Keratinocyte (primary cell): ENCODE measurements around the gene TOX3. TPM values are rescaled to one million over a fixed set of nuclear protein-coding genes. Genes with fewer than 3 reads are reported as not detected.

Source experiments
- DNase-seq: peaks from one replicate; pipeline ENCODE4 v3.0.0-alpha.2; 2011; ENCODE audit warnings: low read depth, missing footprints, low spot score
- FAIRE-seq: peaks from 2 replicates; lab custom pipeline; 2011; peaks lifted over from hg19 to GRCh38; lab: Jason Lieb, UNC
- H2AFZ ChIP-seq: 2 replicates; pipeline ENCODE4 v1.6.0; 2012; ENCODE audit warnings: low read length, control low read depth, inconsistent platforms; ENCODE audit not compliant: control insufficient read depth
- H3K27ac ChIP-seq: 2 replicates; pipeline ENCODE4 v1.5.1; 2011; ENCODE audit warnings: low read length; ENCODE audit not compliant: control insufficient read depth, insufficient read depth
- H3K27me3 ChIP-seq: 3 replicates; pipeline ENCODE4 v1.6.0; 2011; ENCODE audit warnings: low read length; ENCODE audit not compliant: control insufficient read depth, insufficient read depth; ENCODE audit errors: extremely low read depth
- H3K36me3 ChIP-seq, 2 experiments: 2 replicates in 1 of 2; 3 replicates in 1 of 2; pipeline ENCODE4 v1.5.1; 2011; ENCODE audit warnings: low read length in 2 of 2, mild to moderate bottlenecking in 1 of 2; ENCODE audit not compliant: control insufficient read depth in 2 of 2, insufficient read depth in 2 of 2; ENCODE audit errors: extremely low read depth in 1 of 2
- H3K4me1 ChIP-seq: 3 replicates; pipeline ENCODE4 v1.5.1; 2011; ENCODE audit warnings: low read length; ENCODE audit not compliant: control insufficient read depth, insufficient read depth; ENCODE audit errors: extremely low read depth
- H3K4me2 ChIP-seq: 3 replicates; pipeline ENCODE4 v1.6.0; 2011; ENCODE audit warnings: low read depth, low read length; ENCODE audit not compliant: control insufficient read depth, insufficient read depth; ENCODE audit errors: extremely low read depth
- H3K4me3 ChIP-seq, 3 experiments: fragments of 200-600 bp in 1 of 3; sonication (generic) in 1 of 3; 2 replicates in 2 of 3; 3 replicates in 1 of 3; pipeline ENCODE4 v1.5.1; 2011 to 2016; ENCODE audit warnings: low read length in 3 of 3, mild to moderate bottlenecking in 3 of 3, control low read depth in 2 of 3, inconsistent platforms in 1 of 3, low read depth in 1 of 3, mixed read lengths in 1 of 3, mixed run types in 1 of 3, moderate library complexity in 1 of 3; ENCODE audit not compliant: control insufficient read depth in 2 of 3, insufficient read depth in 2 of 3; ENCODE audit errors: extremely low read depth in 1 of 3
- H3K79me2 ChIP-seq: 2 replicates; pipeline ENCODE4 v1.6.0; 2012; ENCODE audit warnings: low read length; ENCODE audit not compliant: control insufficient read depth, insufficient read depth
- H3K9ac ChIP-seq: 3 replicates; pipeline ENCODE4 v1.6.0; 2011; ENCODE audit warnings: low read length; ENCODE audit not compliant: control insufficient read depth, insufficient read depth; ENCODE audit errors: extremely low read depth
- H3K9me1 ChIP-seq: 3 replicates; pipeline ENCODE4 v1.6.0; 2011; ENCODE audit warnings: low read length; ENCODE audit not compliant: control insufficient read depth, insufficient read depth; ENCODE audit errors: extremely low read depth
- H3K9me3 ChIP-seq: 2 replicates; pipeline ENCODE4 v1.5.1; 2012; ENCODE audit warnings: low read depth, low read length; ENCODE audit not compliant: control insufficient read depth
- H4K20me1 ChIP-seq: 3 replicates; pipeline ENCODE4 v1.6.0; 2011; ENCODE audit warnings: low read length; ENCODE audit not compliant: control insufficient read depth, insufficient read depth; ENCODE audit errors: extremely low read depth
- EZH2 ChIP-seq: IDR thresholded peaks from one replicate; pipeline ENCODE4 v1.6.1; 2012; ENCODE audit warnings: inconsistent platforms, mild to moderate bottlenecking, low read length, moderate library complexity
- dilution Hi-C: fragments of 300-500 bp; cut with MboI; formaldehyde crosslinking; loops from one replicate; pipeline ENCODE4 v1.7.0; 2020; ENCODE audit warnings: low sequenced_read_pairs; ENCODE audit not compliant: extremely low pct_ligation_motif_present
- polyA plus RNA-seq, 5 experiments: library from polyadenylated mRNA; depleted of rRNA in 3 of 5; stranded (reverse) in 3 of 5; stranded (forward) in 1 of 5; unstranded in 1 of 5; fragments of >200 nt; gene quantifications; 1 replicate in 1 of 5; 2 replicates in 3 of 5; 3 replicates in 1 of 5; pipeline versions ENCODE4 v1.2.1 to v1.2.3, GENCODE V29; 2011 to 2012; ENCODE audit warnings: missing spikeins in 2 of 5, low read depth in 1 of 5, low replicate concordance in 1 of 5
- TF ChIP-seq, protein P1 (sequence below), 3 experiments: IDR thresholded peaks in 1 of 3; conservative IDR thresholded peaks in 1 of 3; optimal IDR thresholded peaks in 1 of 3; 2 replicates in 2 of 3; 3 replicates in 1 of 3; pipeline versions ENCODE3 to v1.5.1; 2011; ENCODE audit warnings: low read length in 3 of 3, mild to moderate bottlenecking in 3 of 3, moderate library complexity in 2 of 3, control low read depth in 1 of 3, inconsistent platforms in 1 of 3; ENCODE audit not compliant: insufficient read depth in 2 of 3; ENCODE audit errors: extremely low read depth in 1 of 3

Gene TOX3
- polyA plus RNA-seq, 1 donor (not counting 4 experiments of a cell fraction or from before 2014, with no cell fraction given), result not detected

- Histone ChIP-seq H3K9me1 (no peaks in the 10 kb centered on the region), H3K9me3 (no peaks in the 10 kb centered on the region), H3K36me3 (no peaks in the 10 kb centered on the region), H4K20me1 (no peaks in the 10 kb centered on the region), H3K27me3 (no peaks in the 10 kb centered on the region), H2AFZ (no peak overlapping the region), H3K4me2 (no peak overlapping the region), H3K9ac (no peak overlapping the region), H3K4me3 (no peak overlapping the region), H3K27ac (no peak overlapping the region), H3K4me1 (no peaks in the 10 kb centered on the region), H3K79me2 (no peaks in the 10 kb centered on the region)
- dilution Hi-C loops, result no loop called here
- no peak for FAIRE-seq
- DNase-seq, result no peak
- TF ChIP-seq EZH2, result no peak
- TF ChIP-seq, protein P1, sequence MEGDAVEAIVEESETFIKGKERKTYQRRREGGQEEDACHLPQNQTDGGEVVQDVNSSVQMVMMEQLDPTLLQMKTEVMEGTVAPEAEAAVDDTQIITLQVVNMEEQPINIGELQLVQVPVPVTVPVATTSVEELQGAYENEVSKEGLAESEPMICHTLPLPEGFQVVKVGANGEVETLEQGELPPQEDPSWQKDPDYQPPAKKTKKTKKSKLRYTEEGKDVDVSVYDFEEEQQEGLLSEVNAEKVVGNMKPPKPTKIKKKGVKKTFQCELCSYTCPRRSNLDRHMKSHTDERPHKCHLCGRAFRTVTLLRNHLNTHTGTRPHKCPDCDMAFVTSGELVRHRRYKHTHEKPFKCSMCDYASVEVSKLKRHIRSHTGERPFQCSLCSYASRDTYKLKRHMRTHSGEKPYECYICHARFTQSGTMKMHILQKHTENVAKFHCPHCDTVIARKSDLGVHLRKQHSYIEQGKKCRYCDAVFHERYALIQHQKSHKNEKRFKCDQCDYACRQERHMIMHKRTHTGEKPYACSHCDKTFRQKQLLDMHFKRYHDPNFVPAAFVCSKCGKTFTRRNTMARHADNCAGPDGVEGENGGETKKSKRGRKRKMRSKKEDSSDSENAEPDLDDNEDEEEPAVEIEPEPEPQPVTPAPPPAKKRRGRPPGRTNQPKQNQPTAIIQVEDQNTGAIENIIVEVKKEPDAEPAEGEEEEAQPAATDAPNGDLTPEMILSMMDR (optimal IDR thresholded peaks at IDR 0.05 in 1 of 3, IDR thresholded peaks at IDR 0.05 in 1 of 3, conservative IDR thresholded peaks at IDR 0.05 in 1 of 3; ENCODE audit: extremely low read depth in 1 of 3, insufficient read depth in 2 of 3, low read length in 3 of 3), result no peak
These were observed 90.6 kb downstream of the TOX3 start for GRCh38 chr16:52456368-52456767.

- TF ChIP-seq, protein P1 (optimal IDR thresholded peaks at IDR 0.05 in 1 of 3, IDR thresholded peaks at IDR 0.05 in 1 of 3, conservative IDR thresholded peaks at IDR 0.05 in 1 of 3; ENCODE audit: extremely low read depth in 1 of 3, insufficient read depth in 2 of 3, low read length in 3 of 3), result no peak
- TF ChIP-seq EZH2, result no peak
- Histone ChIP-seq H3K79me2 (no peaks in the 10 kb centered on the region), H3K4me3 (no peak overlapping the region), H3K4me1 (no peaks in the 10 kb centered on the region), H3K27me3 (no peaks in the 10 kb centered on the region), H2AFZ (no peak overlapping the region), H4K20me1 (no peaks in the 10 kb centered on the region), H3K9ac (no peak overlapping the region), H3K36me3 (no peaks in the 10 kb centered on the region), H3K9me3 (no peaks in the 10 kb centered on the region), H3K4me2 (no peak overlapping the region), H3K9me1 (no peaks in the 10 kb centered on the region), H3K27ac (no peak overlapping the region)
- dilution Hi-C loops, result no loop called here
- FAIRE-seq (no peak), DNase-seq (no peak)
These were observed 91.2 kb downstream of the TOX3 start for GRCh38 chr16:52455549-52456277.
